Measurements from ENCODE around the gene DPH2.

Gene DPH2

DNA sequence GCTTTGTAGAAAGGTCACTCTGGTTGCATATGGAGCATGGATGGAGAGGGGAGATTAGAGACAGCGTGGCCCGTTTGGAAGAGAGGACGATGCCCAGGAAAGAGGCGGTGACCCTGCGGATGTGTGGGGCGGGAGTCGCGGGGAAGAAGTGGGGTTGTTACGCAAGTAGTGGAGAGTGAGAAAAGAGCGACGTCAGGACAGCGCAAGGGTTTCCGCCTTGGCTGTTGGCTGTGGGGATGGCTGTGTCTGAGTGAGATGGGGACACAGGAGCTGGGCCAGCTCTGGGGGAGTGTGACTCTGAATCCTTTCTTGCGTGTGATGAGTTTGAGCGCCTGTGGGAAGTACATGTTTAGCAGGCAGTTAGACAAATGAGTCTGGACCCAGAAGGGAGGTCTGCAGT, 13.0 kb downstream of the DPH2 start:
- no peak for TF ChIP-seq CTCF (IDR thresholded peaks at IDR 0.05)

GRCh38 chr1:43983253-43983899, 13.6 kb downstream of the DPH2 start:
- TF ChIP-seq CTCF (IDR thresholded peaks at IDR 0.05): no peak

DNA sequence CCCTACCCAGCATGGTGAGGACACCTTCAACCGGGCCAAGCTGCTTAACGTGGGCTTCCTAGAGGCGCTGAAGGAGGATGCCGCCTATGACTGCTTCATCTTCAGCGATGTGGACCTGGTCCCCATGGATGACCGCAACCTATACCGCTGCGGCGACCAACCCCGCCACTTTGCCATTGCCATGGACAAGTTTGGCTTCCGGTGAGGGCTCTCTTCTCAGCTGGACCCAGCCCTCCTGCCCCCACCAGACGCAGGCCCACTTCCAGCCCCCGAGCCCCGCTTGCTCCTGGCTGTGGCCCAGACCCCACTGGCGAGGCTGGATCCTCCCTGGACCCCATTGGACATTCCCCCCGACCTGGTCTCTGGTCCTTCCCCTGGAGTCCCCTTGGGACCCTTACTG, 15.0 kb downstream of the DPH2 start:
- no peak for TF ChIP-seq CTCF (IDR thresholded peaks at IDR 0.05)

GRCh38 chr1:43985984-43986595, 16.3 kb downstream of the DPH2 start:
- TF ChIP-seq CTCF (IDR thresholded peaks at IDR 0.05): no peak

- no peak for TF ChIP-seq CTCF (IDR thresholded peaks at IDR 0.05)
Measured at GRCh38 chr1:43986712-43987111, 16.9 kb downstream of the DPH2 start.

- no peak for TF ChIP-seq CTCF (IDR thresholded peaks at IDR 0.05)
Measured at GRCh38 chr1:43987159-43987902, 17.5 kb downstream of the DPH2 start.

DNA sequence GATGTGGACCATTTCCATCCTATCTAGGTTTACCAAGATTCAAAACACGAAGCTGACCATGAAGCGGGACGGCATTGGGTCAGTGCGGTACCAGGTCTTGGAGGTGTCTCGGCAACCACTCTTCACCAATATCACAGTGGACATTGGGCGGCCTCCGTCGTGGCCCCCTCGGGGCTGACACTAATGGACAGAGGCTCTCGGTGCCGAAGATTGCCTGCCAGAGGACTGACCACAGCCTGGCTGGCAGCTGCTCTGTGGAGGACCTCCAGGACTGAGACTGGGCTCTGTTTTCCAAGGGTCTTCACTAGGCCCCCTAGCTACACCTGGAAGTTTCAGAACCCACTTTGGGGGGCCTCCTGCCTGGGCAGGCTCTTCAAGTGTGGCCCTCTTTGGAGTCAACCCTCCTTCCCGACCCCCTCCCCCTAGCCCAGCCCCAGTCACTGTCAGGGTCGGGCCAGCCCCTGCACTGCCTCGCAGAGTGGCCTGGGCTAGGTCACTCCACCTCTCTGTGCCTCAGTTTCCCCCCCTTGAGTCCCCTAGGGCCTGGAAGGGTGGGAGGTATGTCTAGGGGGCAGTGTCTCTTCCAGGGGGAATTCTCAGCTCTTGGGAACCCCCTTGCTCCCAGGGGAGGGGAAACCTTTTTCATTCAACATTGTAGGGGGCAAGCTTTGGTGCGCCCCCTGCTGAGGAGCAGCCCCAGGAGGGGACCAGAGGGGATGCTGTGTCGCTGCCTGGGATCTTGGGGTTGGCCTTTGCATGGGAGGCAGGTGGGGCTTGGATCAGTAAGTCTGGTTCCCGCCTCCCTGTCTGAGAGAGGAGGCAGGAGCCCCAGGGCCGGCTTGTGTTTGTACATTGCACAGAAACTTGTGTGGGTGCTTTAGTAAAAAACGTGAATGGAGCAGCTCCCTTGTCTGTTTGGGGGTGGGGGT, 20.7 kb downstream of the DPH2 start:
- TF ChIP-seq CTCF (IDR thresholded peaks at IDR 0.05): peak; percentile 17; the same call in 1 of the 2 replicates

Measured in LNCAP (cell line).